ENCODE results near the gene ZYG11B. TPM values are rescaled to one million over a fixed set of nuclear protein-coding genes. Genes with fewer than 3 reads are reported as not detected.

The ZYG11B gene
- total and polyA plus RNA-seq, 9 of the 15 experiments (the other 6 are each of a cell fraction or from before 2014, with no cell fraction given), result 4.9 to 22.2 (median 12.2) TPM

DNA sequence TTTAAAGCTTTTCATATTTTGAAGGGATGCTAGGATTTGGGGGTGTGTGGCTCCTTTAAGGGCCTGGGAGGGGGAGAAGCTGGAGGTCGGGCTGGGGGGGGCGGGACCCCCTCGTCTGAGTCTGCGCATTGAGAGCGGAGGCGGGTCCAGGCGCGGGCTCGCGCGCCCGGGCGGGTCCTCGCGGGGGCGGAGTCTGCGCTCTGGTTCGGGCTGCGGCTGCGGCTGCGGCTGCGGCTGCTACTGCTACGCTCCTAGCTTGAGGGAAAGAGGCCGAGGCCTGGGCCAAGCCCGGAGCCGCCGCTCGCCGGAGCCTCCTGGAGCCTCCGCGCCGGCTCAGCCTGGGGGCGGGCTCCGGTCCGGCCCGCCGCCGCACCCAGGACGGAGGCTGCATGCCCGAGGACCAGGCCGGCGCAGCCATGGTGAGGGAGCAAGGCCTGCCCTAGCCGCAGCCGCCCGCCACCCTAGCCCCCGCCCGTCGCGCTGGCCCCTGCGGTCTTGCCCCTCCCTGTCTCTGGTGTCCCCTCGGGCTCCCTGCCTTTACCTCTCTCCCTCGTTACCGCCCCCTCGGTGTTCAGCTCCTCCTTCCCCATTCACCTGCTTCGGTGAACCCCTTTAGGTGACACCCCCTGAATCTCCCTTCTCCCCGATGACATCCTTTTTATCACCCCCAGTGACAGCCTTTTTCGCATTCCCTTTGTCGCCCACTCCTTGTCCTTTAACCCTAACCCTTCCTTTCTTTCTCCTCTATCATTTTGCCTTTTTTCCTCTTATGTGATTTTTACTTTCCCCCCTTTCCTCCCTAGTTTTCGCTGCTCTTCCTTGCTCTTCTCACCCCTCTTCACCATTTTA is at the start of gene ZYG11B (continued):
- TF ChIP-seq TEAD1 (CRISPR knock-in tag; IDR thresholded peaks at IDR 0.05) (peak in 1 of 2 experiments; percentile 54; a peak in 1 of 4 replicates), DPF2 (IDR thresholded peaks at IDR 0.05) (peak; percentile 82; the same call in 1 of the 2 replicates), JUNB (CRISPR knock-in tag; conservative IDR thresholded peaks at IDR 0.05) (no peak), ZNF24 (IDR thresholded peaks at IDR 0.05) (peak; percentile 78), U2AF2 (optimal IDR thresholded peaks at IDR 0.05; ENCODE audit: low read depth, low read length) (no peak), EHMT2 (IDR thresholded peaks at IDR 0.05) (peak; percentile 81), ZFX (CRISPR knock-in tag; IDR thresholded peaks at IDR 0.05) (peak; percentile 97), SAFB2 (IDR thresholded peaks at IDR 0.05; ENCODE audit: borderline replicate concordance, low read depth, low read length, severe bottlenecking) (no peak), LEF1 (IDR thresholded peaks at IDR 0.05) (peak; percentile 39; the same call in 1 of the 2 replicates), ATF1 (CRISPR knock-in tag; IDR thresholded peaks at IDR 0.05) (no peak), ATF1 (tag; IDR thresholded peaks at IDR 0.05) (peak; percentile 43; the same call in 1 of the 2 replicates), ZNF140 (CRISPR knock-in tag; IDR thresholded peaks at IDR 0.05) (no peak), HDGF (IDR thresholded peaks at IDR 0.05) (peak; percentile 96), ZKSCAN1 (IDR thresholded peaks at IDR 0.05; ENCODE audit: low read depth, low read length) (0 out of 2 replicates have a peak, but pooled peaks have one; percentile 12), L3MBTL2 (IDR thresholded peaks at IDR 0.05) (peak; percentile 35; the same call in 1 of the 2 replicates), NCOA4 (IDR thresholded peaks at IDR 0.05; ENCODE audit: partially characterized antibody) (peak; percentile 47)
- TF ChIP-seq, protein P1, sequence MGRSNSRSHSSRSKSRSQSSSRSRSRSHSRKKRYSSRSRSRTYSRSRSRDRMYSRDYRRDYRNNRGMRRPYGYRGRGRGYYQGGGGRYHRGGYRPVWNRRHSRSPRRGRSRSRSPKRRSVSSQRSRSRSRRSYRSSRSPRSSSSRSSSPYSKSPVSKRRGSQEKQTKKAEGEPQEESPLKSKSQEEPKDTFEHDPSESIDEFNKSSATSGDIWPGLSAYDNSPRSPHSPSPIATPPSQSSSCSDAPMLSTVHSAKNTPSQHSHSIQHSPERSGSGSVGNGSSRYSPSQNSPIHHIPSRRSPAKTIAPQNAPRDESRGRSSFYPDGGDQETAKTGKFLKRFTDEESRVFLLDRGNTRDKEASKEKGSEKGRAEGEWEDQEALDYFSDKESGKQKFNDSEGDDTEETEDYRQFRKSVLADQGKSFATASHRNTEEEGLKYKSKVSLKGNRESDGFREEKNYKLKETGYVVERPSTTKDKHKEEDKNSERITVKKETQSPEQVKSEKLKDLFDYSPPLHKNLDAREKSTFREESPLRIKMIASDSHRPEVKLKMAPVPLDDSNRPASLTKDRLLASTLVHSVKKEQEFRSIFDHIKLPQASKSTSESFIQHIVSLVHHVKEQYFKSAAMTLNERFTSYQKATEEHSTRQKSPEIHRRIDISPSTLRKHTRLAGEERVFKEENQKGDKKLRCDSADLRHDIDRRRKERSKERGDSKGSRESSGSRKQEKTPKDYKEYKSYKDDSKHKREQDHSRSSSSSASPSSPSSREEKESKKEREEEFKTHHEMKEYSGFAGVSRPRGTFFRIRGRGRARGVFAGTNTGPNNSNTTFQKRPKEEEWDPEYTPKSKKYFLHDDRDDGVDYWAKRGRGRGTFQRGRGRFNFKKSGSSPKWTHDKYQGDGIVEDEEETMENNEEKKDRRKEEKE (IDR thresholded peaks at IDR 0.05; ENCODE audit: borderline replicate concordance in 1 of 2, control insufficient read depth in 1 of 2, low read depth in 2 of 2, low read length in 1 of 2), result peak in 1 of 2 experiments; percentile 82; a peak in 1 of 4 replicates
- TF ChIP-seq, protein P2, sequence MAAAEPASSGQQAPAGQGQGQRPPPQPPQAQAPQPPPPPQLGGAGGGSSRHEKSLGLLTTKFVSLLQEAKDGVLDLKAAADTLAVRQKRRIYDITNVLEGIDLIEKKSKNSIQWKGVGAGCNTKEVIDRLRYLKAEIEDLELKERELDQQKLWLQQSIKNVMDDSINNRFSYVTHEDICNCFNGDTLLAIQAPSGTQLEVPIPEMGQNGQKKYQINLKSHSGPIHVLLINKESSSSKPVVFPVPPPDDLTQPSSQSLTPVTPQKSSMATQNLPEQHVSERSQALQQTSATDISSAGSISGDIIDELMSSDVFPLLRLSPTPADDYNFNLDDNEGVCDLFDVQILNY (CRISPR knock-in tag; IDR thresholded peaks at IDR 0.05), result peak; percentile 60; the same call in 1 of the 2 replicates
- TF ChIP-seq, protein P3, sequence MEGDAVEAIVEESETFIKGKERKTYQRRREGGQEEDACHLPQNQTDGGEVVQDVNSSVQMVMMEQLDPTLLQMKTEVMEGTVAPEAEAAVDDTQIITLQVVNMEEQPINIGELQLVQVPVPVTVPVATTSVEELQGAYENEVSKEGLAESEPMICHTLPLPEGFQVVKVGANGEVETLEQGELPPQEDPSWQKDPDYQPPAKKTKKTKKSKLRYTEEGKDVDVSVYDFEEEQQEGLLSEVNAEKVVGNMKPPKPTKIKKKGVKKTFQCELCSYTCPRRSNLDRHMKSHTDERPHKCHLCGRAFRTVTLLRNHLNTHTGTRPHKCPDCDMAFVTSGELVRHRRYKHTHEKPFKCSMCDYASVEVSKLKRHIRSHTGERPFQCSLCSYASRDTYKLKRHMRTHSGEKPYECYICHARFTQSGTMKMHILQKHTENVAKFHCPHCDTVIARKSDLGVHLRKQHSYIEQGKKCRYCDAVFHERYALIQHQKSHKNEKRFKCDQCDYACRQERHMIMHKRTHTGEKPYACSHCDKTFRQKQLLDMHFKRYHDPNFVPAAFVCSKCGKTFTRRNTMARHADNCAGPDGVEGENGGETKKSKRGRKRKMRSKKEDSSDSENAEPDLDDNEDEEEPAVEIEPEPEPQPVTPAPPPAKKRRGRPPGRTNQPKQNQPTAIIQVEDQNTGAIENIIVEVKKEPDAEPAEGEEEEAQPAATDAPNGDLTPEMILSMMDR (IDR thresholded peaks at IDR 0.05 in 2 of 3, conservative IDR thresholded peaks at IDR 0.05 in 1 of 3; ENCODE audit: insufficient read depth in 2 of 3, low read depth in 1 of 3, low read length in 3 of 3), result 0 out of 6 replicates have a peak, but pooled peaks of 1 of the 3 experiments have one; percentile 6

Measured in K562 (cell line).